ENCODE results near the gene DPYD.

The DPYD gene

DNA sequence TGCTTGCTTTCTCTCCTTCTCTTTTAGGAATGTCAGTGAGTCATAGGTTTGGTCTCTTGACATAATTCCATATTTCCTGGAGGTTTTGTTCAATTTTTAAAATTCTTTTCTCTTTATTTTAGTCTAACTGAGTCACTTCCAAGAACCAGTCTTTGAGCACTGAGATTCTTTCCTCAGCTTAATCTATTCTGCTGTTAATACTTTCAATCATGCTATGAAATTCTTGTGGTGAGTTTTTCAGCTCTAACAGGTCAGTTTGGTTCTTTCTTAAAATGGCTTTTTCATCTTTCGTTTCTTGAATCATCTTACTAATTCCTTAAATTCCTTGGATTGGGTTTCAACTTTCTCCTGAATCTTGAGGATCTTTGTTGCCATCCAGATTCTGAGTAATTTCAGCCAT is 878.3 kb downstream of the DPYD start:
- no peaks in the 10 kb centered on the region for H3K9me2 ChIP-seq (ENCODE audit: low read depth, low read length)

DNA sequence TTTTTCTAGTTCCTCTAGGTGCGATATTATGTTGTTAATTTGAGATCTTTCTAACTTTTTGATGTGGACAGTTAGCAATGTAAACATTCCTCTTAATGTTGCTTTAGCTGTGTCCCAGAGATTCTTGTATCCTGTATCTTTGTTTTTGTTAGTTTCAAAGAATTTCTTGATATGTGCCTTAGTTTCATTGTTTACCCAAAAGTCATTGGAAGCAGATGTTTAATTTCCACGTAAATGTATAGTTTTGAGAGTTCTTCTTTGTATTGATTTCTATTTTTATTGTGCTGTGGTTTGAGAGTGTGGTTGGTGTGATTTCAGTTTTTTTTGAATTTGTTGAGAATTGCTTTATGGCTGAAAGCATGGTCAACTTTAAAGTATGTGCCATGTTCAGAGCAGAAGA is 879.8 kb downstream of the DPYD start:
- no peak overlapping the region for H3K4me2 ChIP-seq (ENCODE audit: low read length)
- TF ChIP-seq, protein P1, sequence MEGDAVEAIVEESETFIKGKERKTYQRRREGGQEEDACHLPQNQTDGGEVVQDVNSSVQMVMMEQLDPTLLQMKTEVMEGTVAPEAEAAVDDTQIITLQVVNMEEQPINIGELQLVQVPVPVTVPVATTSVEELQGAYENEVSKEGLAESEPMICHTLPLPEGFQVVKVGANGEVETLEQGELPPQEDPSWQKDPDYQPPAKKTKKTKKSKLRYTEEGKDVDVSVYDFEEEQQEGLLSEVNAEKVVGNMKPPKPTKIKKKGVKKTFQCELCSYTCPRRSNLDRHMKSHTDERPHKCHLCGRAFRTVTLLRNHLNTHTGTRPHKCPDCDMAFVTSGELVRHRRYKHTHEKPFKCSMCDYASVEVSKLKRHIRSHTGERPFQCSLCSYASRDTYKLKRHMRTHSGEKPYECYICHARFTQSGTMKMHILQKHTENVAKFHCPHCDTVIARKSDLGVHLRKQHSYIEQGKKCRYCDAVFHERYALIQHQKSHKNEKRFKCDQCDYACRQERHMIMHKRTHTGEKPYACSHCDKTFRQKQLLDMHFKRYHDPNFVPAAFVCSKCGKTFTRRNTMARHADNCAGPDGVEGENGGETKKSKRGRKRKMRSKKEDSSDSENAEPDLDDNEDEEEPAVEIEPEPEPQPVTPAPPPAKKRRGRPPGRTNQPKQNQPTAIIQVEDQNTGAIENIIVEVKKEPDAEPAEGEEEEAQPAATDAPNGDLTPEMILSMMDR (IDR thresholded peaks at IDR 0.05; ENCODE audit: low read length), result no peak
- TF ChIP-seq EZH2 (IDR thresholded peaks at IDR 0.05; ENCODE audit: borderline replicate concordance, low read length), result no peak

More for the DNA sequence above, 878.3 kb downstream of the DPYD start:
- no peaks in the 10 kb centered on the region for H4K20me1 ChIP-seq (ENCODE audit: insufficient read depth, low read length)
- H3K79me2 ChIP-seq (ENCODE audit: insufficient read depth, low read length), result no peaks in the 10 kb centered on the region
- H3K27ac ChIP-seq (ENCODE audit: low read depth, low read length, poor library complexity, severe bottlenecking), result no peak overlapping the region
- H3K4me3 ChIP-seq (ENCODE audit: low read depth, low read length, poor library complexity, severe bottlenecking), result no peak overlapping the region
- H3K9ac ChIP-seq (ENCODE audit: low read length), result no peak overlapping the region
- no peaks in the 10 kb centered on the region for H3K27me3 ChIP-seq (ENCODE audit: insufficient read depth, low read length)
- TF ChIP-seq EZH2 (IDR thresholded peaks at IDR 0.05; ENCODE audit: borderline replicate concordance, low read length), result no peak
- TF ChIP-seq, protein P1 (IDR thresholded peaks at IDR 0.05; ENCODE audit: low read length), result no peak
- no peaks in the 10 kb centered on the region for H3F3A ChIP-seq (ENCODE audit: insufficient read depth, low read length)
- no peak overlapping the region for H3K4me2 ChIP-seq (ENCODE audit: low read length)
- H3K36me3 ChIP-seq (ENCODE audit: insufficient read depth, low read length), result no peaks in the 10 kb centered on the region
- H3K4me1 ChIP-seq (ENCODE audit: insufficient read depth, low read length, severe bottlenecking), result no peaks in the 10 kb centered on the region
- H2AFZ ChIP-seq (ENCODE audit: low read length), result no peak overlapping the region
- H3K9me3 ChIP-seq (ENCODE audit: low read length), result peaks cover 2% of the 10 kb centered on the region; the same call in 1 of the 2 replicates

DNA sequence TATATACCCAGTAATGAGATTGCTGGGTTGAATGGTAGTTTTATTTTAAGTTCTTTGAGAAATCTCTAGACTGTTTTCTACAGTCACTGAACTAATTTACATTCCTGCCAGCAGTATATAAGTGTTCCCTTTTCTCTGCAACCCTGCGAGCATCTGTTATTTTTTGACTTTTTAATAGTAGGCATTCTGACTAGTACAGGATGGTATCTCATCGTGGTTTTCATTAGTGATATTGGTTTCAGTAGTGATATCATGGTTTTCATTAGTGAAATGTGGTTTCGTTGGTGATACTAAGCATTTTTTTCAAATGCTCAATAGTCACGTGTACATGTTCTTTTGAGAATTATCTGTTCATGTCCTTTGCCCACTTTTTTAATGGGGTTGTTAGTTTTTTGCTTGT is 882.4 kb downstream of the DPYD start:
- Histone ChIP-seq H3K9ac (ENCODE audit: low read length) (no peak overlapping the region), H2AFZ (ENCODE audit: low read length) (no peak overlapping the region), H3K36me3 (ENCODE audit: insufficient read depth, low read length) (no peaks in the 10 kb centered on the region), H3K4me2 (ENCODE audit: low read length) (no peak overlapping the region), H3K9me2 (ENCODE audit: low read depth, low read length) (no peaks in the 10 kb centered on the region), H3K4me1 (ENCODE audit: insufficient read depth, low read length, severe bottlenecking) (no peaks in the 10 kb centered on the region), H3K9me3 (ENCODE audit: low read length) (peaks cover 2% of the 10 kb centered on the region; the same call in 1 of the 2 replicates), H3K27me3 (ENCODE audit: insufficient read depth, low read length) (no peaks in the 10 kb centered on the region), H3K79me2 (ENCODE audit: insufficient read depth, low read length) (no peaks in the 10 kb centered on the region), H3K27ac (ENCODE audit: low read depth, low read length, poor library complexity, severe bottlenecking) (no peak overlapping the region), H3F3A (ENCODE audit: insufficient read depth, low read length) (no peaks in the 10 kb centered on the region), H3K4me3 (ENCODE audit: low read depth, low read length, poor library complexity, severe bottlenecking) (no peak overlapping the region), H4K20me1 (ENCODE audit: insufficient read depth, low read length) (no peaks in the 10 kb centered on the region)
- TF ChIP-seq EZH2 (IDR thresholded peaks at IDR 0.05; ENCODE audit: borderline replicate concordance, low read length), result no peak
- TF ChIP-seq, protein P1 (IDR thresholded peaks at IDR 0.05; ENCODE audit: low read length), result no peak

More for the DNA sequence above, 879.8 kb downstream of the DPYD start:
- Histone ChIP-seq H3K9me2 (ENCODE audit: low read depth, low read length) (no peaks in the 10 kb centered on the region), H3K27me3 (ENCODE audit: insufficient read depth, low read length) (no peaks in the 10 kb centered on the region), H3K27ac (ENCODE audit: low read depth, low read length, poor library complexity, severe bottlenecking) (no peak overlapping the region), H3K4me3 (ENCODE audit: low read depth, low read length, poor library complexity, severe bottlenecking) (no peak overlapping the region), H3K9me3 (ENCODE audit: low read length) (peaks cover 2% of the 10 kb centered on the region; the same call in 1 of the 2 replicates), H3K36me3 (ENCODE audit: insufficient read depth, low read length) (no peaks in the 10 kb centered on the region), H3K4me1 (ENCODE audit: insufficient read depth, low read length, severe bottlenecking) (no peaks in the 10 kb centered on the region), H3K79me2 (ENCODE audit: insufficient read depth, low read length) (no peaks in the 10 kb centered on the region), H3K9ac (ENCODE audit: low read length) (no peak overlapping the region), H3F3A (ENCODE audit: insufficient read depth, low read length) (no peaks in the 10 kb centered on the region), H4K20me1 (ENCODE audit: insufficient read depth, low read length) (no peaks in the 10 kb centered on the region), H2AFZ (ENCODE audit: low read length) (no peak overlapping the region)

Data from OCI-LY1 (cell line).